Left kidney (tissue), 2 donors: ENCODE measurements around the gene SHROOM1. TPM values are rescaled to one million over a fixed set of nuclear protein-coding genes. Genes with fewer than 3 reads are reported as not detected.

Source experiments
- DNase-seq: peaks from one replicate; pipeline ENCODE4 v3.0.0-alpha.2; 2013
- polyA plus RNA-seq: library from polyadenylated mRNA; unstranded; fragments of 120-200 nt; gene quantifications from one replicate; pipeline ENCODE4 v1.2.1, GENCODE V29; 2013; ENCODE audit not compliant: insufficient read length

Gene SHROOM1
- polyA plus RNA-seq, 1 donor: 19.4 TPM

- no peak for DNase-seq
Observed at GRCh38 chr5:132853323-132853722, 22.9 kb upstream of the SHROOM1 start.

DNA sequence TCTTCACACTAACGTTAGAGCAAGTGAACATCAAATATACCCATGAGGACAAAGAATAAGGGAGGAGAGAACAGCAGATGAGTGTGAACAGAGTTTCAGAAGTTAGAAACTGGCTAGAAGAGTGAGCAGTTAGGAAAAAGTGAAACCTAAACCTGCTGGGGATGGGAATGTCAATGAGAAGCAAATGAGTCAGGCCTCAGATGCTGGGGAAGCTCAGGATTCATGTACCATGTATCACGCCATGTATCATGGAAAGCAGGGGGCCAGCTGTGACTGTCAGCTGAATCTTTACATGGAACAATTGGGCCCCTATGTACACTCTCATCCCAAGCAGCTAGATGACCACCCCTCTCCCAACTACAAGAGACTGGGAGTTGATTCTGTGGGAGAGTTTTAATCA is 19.6 kb upstream of the SHROOM1 start:
- DNase-seq: no peak

DNA sequence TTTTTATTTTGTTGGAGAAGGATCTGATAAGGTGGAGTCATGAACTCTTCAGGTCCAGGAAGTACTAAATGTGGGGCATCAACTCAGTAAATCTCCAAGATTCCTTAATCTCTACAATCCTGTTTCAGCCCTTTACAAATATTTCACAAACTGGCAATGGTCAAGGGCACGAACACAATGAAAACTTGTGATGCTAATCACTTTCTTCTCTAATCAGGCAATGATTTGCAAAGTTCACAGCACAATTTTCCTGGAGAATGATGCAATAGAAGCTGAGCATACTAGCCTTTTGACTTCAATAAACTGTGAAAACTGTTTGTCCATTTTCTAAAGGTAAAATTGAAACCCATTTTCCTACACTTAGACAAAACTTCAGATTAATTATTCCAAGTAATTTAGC is 18.9 kb upstream of the SHROOM1 start:
- DNase-seq: no peak

- no peak for DNase-seq
Observed at GRCh38 chr5:132848270-132848669, 17.8 kb upstream of the SHROOM1 start.

GRCh38 chr5:132841305-132841704 is 10.9 kb upstream of the SHROOM1 start:
- no peak for DNase-seq

DNA sequence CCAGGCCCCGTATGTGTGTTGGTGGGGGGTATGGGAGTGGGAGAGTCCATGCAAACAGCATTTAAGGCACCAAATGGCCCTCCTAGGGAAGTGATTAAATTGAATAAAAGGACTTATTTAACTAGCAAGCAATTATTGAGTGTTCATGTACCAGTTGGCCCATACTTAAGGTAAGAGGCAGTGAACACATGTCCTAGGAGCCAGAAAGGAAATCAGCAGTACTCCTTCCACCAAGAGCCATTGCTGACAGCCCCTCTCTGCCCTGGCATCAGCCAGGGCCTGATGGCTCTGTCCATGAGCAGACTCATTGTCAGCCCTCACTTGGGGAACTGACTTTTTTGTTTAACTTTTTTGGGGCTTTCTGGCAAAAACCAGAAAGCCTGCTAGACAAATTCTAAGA is 10.4 kb upstream of the SHROOM1 start:
- no peak for DNase-seq

DNA sequence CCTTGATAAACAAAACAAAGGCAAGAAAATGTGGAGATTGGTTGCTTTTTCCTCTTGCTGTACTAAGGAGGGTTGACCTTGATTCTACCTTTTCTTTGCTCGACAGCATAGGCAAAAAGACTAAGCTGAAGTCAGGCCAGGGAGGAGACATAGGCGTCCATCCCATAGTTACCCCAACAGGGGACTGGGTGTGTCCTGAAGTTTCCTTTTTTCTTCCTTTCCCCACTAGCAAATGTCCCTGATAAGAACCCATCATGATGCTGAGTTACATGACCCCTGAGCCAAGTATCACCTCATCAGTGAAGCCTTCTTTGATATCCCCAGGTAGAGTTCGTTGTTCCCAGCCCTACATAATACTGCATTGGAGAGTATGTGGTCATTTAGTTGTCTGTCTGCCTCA is 9.9 kb upstream of the SHROOM1 start:
- DNase-seq: no peak

DNA sequence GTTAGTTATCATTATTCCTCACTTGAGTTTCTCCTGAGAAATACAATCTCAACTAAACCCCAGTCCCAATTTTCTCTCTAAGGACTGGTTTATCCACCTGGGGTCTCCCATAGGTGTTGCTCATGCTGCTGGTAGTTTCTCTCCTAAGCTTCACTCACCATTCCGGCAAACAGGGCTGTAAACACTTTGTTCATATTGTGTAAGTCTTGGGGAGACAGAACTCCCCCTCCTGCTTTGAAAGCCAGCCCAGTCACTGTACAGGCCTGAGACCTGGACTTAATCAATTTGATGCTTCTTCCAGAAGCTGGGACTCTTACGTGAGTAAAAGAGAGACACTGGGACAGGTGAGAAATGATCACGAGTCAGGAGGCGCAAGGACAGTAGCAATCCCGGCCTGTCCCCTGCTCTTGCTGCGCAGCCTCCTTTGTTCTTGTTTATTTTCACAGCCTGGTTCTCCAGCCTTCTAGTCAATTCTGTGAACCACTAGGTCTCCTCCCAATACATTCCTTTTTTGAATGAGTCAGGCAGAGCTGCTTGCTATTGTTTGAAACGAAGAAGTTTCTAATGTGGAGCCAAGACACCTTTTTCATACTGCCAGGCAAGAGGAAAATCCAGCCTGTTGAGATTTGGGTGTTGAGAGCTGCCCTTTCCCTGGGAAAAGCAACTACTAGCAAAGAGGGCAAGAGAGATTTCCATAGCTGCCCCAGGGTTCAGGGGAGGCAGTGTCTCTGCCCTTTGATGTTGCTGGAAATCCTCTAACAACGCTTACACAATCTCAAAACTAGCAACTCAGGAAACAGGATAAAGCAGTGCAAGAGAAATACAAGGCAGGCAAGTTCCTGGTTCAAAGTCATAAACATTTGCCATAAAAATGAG is 9.2 kb upstream of the SHROOM1 start:
- DNase-seq: no peak

GRCh38 chr5:132838516-132839282 is 8.3 kb upstream of the SHROOM1 start:
- no peak for DNase-seq

DNA sequence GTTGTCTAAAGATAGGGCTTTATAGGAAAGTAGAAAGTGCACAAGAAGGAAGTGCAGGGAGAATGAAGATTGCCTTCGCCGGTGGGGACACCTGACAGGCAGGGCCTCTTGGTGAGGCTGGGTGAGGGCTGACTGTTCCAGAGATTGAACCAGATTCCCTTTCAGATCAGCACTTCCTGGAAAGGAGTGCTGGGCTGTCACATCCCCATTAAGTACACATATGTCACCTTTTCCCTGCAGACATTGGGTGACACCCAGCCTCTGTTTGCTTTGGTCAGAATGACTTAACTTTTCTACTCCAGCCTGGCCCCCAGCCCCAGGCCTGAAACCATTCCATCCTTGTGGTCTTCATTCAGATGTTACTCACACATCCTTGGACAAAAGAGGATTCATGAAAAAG is 7.4 kb upstream of the SHROOM1 start:
- no peak for DNase-seq

- no peak for DNase-seq
Observed at GRCh38 chr5:132836852-132837251, 6.4 kb upstream of the SHROOM1 start.

- DNase-seq: no peak
Observed at GRCh38 chr5:132834057-132834456, 3.6 kb upstream of the SHROOM1 start.

DNA sequence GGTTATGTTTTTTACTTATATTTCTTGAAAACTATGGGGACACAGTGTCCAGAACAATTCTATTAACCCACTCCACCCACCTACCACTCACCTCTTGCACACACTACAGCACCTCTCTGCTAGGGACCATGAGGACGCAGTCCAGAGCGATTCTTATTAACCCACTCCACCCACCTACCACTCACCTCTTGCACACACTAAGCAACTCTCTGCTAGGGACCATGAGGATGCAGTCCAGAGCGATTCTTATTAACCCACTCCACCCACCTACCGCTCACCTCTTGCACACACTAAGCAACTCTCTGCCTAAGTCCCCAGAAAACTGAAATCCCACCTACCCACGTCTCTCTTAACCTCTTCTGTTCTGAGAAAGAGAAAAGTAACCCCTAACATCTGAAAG is 2.2 kb upstream of the SHROOM1 start:
- no peak for DNase-seq

- DNase-seq: no peak
Observed at GRCh38 chr5:132831095-132831860, 831 bp upstream of the SHROOM1 start.

DNA sequence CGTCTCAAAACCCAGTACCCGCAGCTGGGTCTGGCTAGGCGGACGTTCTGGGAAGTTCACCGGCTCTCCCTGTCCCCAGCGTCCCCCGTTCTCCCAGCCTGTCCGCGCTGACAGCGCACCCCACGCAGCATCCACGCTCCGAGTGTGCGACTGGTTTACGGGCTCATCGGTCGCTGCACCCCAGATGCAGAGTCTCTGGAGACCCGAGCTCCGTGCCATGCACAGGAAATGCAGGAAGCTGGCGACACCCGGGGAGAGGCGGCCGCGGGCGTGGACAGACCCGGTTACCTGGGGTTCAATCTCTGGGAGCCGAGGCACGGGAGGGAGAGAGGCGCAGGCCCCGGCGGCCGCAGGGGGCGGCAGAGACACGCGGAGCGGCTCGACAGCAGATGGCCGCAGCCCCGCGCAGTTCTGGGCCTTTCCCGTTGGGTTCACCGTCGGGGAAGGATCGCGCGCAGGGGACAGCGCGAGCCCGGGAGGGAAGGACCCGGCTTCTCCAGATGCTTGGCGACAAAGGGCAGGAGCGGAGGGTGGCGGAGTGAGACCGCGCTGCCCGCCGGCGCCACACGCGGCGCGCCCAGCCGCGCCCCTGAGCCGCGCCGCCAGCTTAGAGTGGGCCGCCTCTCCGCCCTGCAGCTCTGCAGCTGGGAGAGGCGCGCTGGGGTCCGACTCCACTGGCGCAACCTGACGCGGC is 558 bp downstream of the SHROOM1 start:
- DNase-seq: peak; percentile 77

GRCh38 chr5:132828846-132829494 is 1.5 kb downstream of the SHROOM1 start:
- DNase-seq: no peak

DNA sequence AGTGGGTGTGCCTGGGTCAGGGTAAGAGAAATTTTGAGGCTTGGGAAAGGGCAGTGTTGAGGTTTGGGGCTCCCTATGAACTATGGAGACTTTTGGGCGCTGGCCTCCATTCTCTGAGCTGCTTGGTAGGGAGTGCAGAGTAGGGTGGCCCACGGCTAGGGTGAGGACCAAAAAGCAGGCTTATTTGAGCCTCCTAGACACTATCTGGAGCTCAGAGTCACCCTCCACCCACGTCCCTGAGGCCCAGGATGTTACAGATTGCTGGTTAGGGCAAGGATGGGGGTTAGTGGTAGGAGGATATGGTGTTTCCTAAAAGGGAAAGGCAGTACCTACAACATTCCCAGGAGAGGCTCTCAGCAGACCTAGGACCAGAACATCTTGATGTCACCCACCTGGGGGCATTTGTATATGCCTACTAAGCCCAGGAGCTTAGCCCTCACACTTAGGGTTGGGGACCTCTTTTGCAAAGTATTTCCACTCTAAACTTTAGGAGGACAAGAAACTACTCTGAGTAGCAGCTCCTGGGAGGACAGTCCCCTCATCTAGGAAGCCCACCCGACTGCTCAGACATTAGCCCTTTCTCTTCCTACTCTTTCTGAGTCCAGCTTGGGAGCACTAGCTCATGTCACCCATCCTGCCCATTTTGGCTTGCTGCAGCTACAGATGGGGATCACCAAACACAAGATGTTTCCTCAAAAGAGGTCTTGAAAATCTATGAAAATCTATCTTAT is 2.3 kb downstream of the SHROOM1 start:
- no peak for DNase-seq

- DNase-seq: no peak
Observed at GRCh38 chr5:132826424-132827082, 3.9 kb downstream of the SHROOM1 start.

- no peak for DNase-seq
Observed at GRCh38 chr5:132825834-132826391, 4.5 kb downstream of the SHROOM1 start.
